Measurements from ENCODE around the gene CCNY.

GRCh38 chr10:35289198-35289597 is 47.1 kb upstream of the CCNY start:
- TF ChIP-seq POLR2AphosphoS5 (IDR thresholded peaks at IDR 0.05; ENCODE audit: low read depth, low read length) (no peak), CTCF (IDR thresholded peaks at IDR 0.05) (no peak)

All from Panc1 (cell line).